Measurements from ENCODE around the gene GPX6.

DNA sequence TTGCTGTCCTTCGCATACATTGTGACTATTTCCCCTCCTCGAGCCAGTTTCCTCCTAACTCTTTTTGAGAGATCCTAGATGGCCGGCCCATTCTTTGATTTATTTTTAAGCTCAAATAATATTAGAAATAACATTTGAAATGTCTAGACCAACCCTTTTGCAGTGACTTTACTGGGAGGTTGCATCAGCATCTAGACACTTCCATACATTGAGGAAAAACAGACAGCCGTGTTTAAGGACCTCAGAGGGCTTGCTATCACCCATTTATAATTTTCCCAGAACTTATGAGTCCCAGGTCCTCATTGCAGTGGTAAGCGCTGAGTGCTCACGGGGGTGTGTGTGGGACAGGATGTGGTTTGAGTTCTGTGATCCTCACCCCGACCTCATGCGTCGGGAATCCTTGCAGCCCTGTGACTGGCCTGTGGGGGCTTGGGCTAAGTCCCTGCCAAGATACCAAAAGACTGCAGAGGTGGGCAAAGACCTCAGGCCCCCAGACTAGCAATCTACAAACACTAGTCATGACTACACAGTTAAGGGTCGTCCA, 10.0 kb upstream of the GPX6 start, which contains the start of gene GPX5:
- TF ChIP-seq CTCF (conservative IDR thresholded peaks at IDR 0.05) (no peak), ZFX (IDR thresholded peaks at IDR 0.05) (no peak)
